ENCODE data around the gene DHX15. TPM values are rescaled to one million over a fixed set of nuclear protein-coding genes. Genes with fewer than 3 reads are reported as not detected.

The DHX15 gene
- total RNA-seq, 1 donor from 2014 or later: 130 TPM

GRCh38 chr4:24551492-24552289, 32.7 kb downstream of the DHX15 start:
- H3K27ac ChIP-seq (ENCODE audit: low read depth, low read length): no peak overlapping the region
- H4K20me1 ChIP-seq (ENCODE audit: insufficient read depth, low read length): peaks cover 81% of the 10 kb centered on the region
- H3K79me2 ChIP-seq (ENCODE audit: insufficient read depth, low read length): peaks cover 95% of the 10 kb centered on the region
- Mint-ChIP-seq H3K27me3 (ENCODE audit: low read depth, unreplicated experiment) (no peaks in the 10 kb centered on the region), H3K4me3 (ENCODE audit: unreplicated experiment) (no peak overlapping the region), H3K9me3 (ENCODE audit: unreplicated experiment) (no peaks in the 10 kb centered on the region), H3K27ac (ENCODE audit: unreplicated experiment) (peak overlapping the region; percentile 55), H3K4me1 (ENCODE audit: low read depth, unreplicated experiment) (peaks cover 19% of the 10 kb centered on the region), H3K36me3 (ENCODE audit: low read depth, unreplicated experiment) (peaks cover 5% of the 10 kb centered on the region)
- no peak for TF ChIP-seq EZH2 (IDR thresholded peaks at IDR 0.05; ENCODE audit: insufficient read depth, low read length)
- TF ChIP-seq, protein P1, sequence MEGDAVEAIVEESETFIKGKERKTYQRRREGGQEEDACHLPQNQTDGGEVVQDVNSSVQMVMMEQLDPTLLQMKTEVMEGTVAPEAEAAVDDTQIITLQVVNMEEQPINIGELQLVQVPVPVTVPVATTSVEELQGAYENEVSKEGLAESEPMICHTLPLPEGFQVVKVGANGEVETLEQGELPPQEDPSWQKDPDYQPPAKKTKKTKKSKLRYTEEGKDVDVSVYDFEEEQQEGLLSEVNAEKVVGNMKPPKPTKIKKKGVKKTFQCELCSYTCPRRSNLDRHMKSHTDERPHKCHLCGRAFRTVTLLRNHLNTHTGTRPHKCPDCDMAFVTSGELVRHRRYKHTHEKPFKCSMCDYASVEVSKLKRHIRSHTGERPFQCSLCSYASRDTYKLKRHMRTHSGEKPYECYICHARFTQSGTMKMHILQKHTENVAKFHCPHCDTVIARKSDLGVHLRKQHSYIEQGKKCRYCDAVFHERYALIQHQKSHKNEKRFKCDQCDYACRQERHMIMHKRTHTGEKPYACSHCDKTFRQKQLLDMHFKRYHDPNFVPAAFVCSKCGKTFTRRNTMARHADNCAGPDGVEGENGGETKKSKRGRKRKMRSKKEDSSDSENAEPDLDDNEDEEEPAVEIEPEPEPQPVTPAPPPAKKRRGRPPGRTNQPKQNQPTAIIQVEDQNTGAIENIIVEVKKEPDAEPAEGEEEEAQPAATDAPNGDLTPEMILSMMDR (IDR thresholded peaks at IDR 0.05; ENCODE audit: insufficient read depth, low read depth, low read length): peak; percentile 30
- no peak overlapping the region for H2AFZ ChIP-seq (ENCODE audit: low read depth, low read length)
- FAIRE-seq (no peak), DNase-seq (ENCODE audit: low read depth) (peak; percentile 69)
- H3K27me3 ChIP-seq (ENCODE audit: insufficient read depth, low read length): no peaks in the 10 kb centered on the region
- no peak overlapping the region for H3K4me3 ChIP-seq (ENCODE audit: insufficient read depth, low read depth, low read length)
- no peaks in the 10 kb centered on the region for H3K9me3 ChIP-seq (ENCODE audit: insufficient read depth, low read depth, low read length)
- H3K4me1 ChIP-seq (ENCODE audit: insufficient read depth, low read length): no peaks in the 10 kb centered on the region
- H3K9ac ChIP-seq (ENCODE audit: low read length): peak overlapping the region; percentile 3
- no peak overlapping the region for H3K4me2 ChIP-seq (ENCODE audit: low read length)
- peaks cover 35% of the 10 kb centered on the region for H3K36me3 ChIP-seq (ENCODE audit: insufficient read depth, low read length)

DNA sequence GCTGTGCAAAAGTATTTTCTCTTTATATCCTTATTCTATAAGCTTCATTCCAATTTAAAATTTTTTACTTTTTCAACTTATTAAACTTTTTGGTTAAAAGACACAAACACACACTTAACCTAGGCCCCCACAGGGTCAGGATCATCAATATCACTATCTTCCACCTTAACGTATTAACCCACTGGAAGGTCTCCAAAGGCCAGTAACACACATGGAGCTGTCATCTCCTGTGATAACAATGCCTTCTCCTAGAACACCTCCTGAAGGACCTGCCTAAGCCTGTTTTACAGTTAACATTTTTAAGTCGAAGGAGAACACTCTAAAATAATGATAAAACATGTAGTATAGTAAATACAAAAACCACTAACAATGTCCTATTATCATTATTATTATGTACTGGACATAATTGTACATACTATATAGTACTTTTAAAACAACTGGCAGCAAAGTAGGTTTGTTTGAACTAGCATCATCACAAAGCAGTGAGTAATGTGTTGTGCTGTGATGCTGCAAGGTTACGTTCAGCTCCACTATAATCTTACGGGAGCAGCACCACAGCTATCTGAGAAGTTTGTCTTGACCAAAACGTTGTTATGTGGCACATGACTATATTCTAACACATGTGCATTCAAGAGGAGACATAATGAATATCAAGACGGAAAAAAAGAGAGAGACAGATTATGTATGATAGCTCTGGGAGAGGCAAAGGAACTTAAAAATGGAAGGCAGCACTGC, 33.7 kb downstream of the DHX15 start:
- Mint-ChIP-seq H3K27me3 (ENCODE audit: low read depth, unreplicated experiment) (no peaks in the 10 kb centered on the region), H3K27ac (ENCODE audit: unreplicated experiment) (no peak overlapping the region), H3K4me1 (ENCODE audit: low read depth, unreplicated experiment) (peaks cover 18% of the 10 kb centered on the region), H3K36me3 (ENCODE audit: low read depth, unreplicated experiment) (peaks cover 5% of the 10 kb centered on the region), H3K4me3 (ENCODE audit: unreplicated experiment) (no peak overlapping the region), H3K9me3 (ENCODE audit: unreplicated experiment) (no peaks in the 10 kb centered on the region)
- Histone ChIP-seq H3K4me1 (ENCODE audit: insufficient read depth, low read length) (no peaks in the 10 kb centered on the region), H3K9me3 (ENCODE audit: insufficient read depth, low read depth, low read length) (no peaks in the 10 kb centered on the region), H3K36me3 (ENCODE audit: insufficient read depth, low read length) (peaks cover 31% of the 10 kb centered on the region), H3K79me2 (ENCODE audit: insufficient read depth, low read length) (peaks cover 95% of the 10 kb centered on the region), H2AFZ (ENCODE audit: low read depth, low read length) (no peak overlapping the region), H3K27ac (ENCODE audit: low read depth, low read length) (no peak overlapping the region), H3K4me2 (ENCODE audit: low read length) (no peak overlapping the region), H3K9ac (ENCODE audit: low read length) (no peak overlapping the region), H4K20me1 (ENCODE audit: insufficient read depth, low read length) (peaks cover 76% of the 10 kb centered on the region), H3K4me3 (ENCODE audit: insufficient read depth, low read depth, low read length) (no peak overlapping the region), H3K27me3 (ENCODE audit: insufficient read depth, low read length) (no peaks in the 10 kb centered on the region)
- FAIRE-seq (no peak), DNase-seq (ENCODE audit: low read depth) (no peak)
- TF ChIP-seq EZH2 (IDR thresholded peaks at IDR 0.05; ENCODE audit: insufficient read depth, low read length): no peak
- TF ChIP-seq, protein P1 (IDR thresholded peaks at IDR 0.05; ENCODE audit: insufficient read depth, low read depth, low read length): no peak

Data from astrocyte (in vitro differentiated cells and primary cell).